ENCODE data around the gene PHF10. TPM values are rescaled to one million over a fixed set of nuclear protein-coding genes. Genes with fewer than 3 reads are reported as not detected.

The PHF10 gene
- total RNA-seq, 1 donor from 2014 or later, result 74.0 TPM

GRCh38 chr6:169657284-169657610 is 67.1 kb downstream of the PHF10 start:
- no peak for DNase-seq (ENCODE audit: low spot score in 2 of 2, unreplicated experiment in 2 of 2)
- Mint-ChIP-seq H3K9me3 (no peaks in the 10 kb centered on the region), H3K4me3 (no peak overlapping the region), H3K4me1 (peaks cover 2% of the 10 kb centered on the region), H3K27me3 (ENCODE audit: low read depth) (no peaks in the 10 kb centered on the region), H3K27ac (no peak overlapping the region), H3K36me3 (peaks cover 19% of the 10 kb centered on the region)
- TF ChIP-seq, protein P1, sequence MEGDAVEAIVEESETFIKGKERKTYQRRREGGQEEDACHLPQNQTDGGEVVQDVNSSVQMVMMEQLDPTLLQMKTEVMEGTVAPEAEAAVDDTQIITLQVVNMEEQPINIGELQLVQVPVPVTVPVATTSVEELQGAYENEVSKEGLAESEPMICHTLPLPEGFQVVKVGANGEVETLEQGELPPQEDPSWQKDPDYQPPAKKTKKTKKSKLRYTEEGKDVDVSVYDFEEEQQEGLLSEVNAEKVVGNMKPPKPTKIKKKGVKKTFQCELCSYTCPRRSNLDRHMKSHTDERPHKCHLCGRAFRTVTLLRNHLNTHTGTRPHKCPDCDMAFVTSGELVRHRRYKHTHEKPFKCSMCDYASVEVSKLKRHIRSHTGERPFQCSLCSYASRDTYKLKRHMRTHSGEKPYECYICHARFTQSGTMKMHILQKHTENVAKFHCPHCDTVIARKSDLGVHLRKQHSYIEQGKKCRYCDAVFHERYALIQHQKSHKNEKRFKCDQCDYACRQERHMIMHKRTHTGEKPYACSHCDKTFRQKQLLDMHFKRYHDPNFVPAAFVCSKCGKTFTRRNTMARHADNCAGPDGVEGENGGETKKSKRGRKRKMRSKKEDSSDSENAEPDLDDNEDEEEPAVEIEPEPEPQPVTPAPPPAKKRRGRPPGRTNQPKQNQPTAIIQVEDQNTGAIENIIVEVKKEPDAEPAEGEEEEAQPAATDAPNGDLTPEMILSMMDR (IDR thresholded peaks at IDR 0.05; ENCODE audit: unreplicated experiment), result no peak

DNA sequence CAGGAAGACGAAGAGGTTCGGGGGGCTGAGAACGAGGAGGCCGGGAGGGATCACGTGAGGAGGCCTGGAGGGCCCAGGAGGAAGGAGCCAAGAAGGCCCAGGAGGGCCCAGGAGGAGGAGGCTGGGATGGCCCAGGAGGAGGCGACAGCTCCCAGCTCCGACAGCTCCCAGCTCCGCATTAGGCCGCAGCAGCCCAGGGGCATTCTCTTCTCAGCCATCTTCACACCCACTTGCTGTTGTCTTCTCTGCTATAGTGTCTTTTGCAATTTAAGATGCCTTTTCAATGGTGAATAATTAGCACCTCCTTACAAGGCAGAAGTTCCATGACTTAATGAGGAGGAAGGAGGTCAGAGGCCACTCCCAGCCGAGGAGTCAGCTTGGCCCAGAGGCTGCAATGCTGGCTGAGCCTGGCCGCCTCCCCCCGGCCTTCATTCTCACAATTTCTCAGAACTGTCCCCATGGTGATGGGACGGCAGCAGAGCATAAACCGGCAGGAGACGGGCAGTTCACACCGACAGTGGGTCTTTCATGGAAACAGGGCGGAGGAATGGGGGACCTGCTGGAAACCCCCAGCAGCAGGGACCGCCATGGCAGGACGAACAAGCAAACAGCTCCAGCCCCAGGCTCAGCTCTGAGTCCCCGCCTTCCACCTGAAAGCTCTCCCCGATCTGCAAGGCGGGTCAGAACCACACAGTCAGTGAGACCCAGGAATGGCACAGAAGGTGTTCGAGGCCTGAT is 67.6 kb downstream of the PHF10 start:
- DNase-seq (ENCODE audit: low spot score in 2 of 2, unreplicated experiment in 2 of 2), result no peak
- TF ChIP-seq, protein P1 (IDR thresholded peaks at IDR 0.05; ENCODE audit: unreplicated experiment), result no peak
- Mint-ChIP-seq H3K4me3 (no peak overlapping the region), H3K36me3 (peaks cover 20% of the 10 kb centered on the region), H3K27ac (no peak overlapping the region), H3K4me1 (peaks cover 2% of the 10 kb centered on the region), H3K9me3 (no peaks in the 10 kb centered on the region), H3K27me3 (ENCODE audit: low read depth) (no peaks in the 10 kb centered on the region)

- no peaks in the 10 kb centered on the region for H3K27me3 Mint-ChIP-seq (ENCODE audit: low read depth)
- H3K4me1 Mint-ChIP-seq, result peaks cover 2% of the 10 kb centered on the region
- H3K36me3 Mint-ChIP-seq, result peaks cover 20% of the 10 kb centered on the region
- peak in 1 of 2 experiments; percentile 60 for DNase-seq (ENCODE audit: low spot score in 2 of 2, unreplicated experiment in 2 of 2)
- peak overlapping the region; percentile 66 for H3K27ac Mint-ChIP-seq
- H3K4me3 Mint-ChIP-seq, result peak overlapping the region; percentile 78
- TF ChIP-seq, protein P1 (IDR thresholded peaks at IDR 0.05; ENCODE audit: unreplicated experiment), result no peak
- no peaks in the 10 kb centered on the region for H3K9me3 Mint-ChIP-seq
Observed at GRCh38 chr6:169654598-169655391, 69.5 kb downstream of the PHF10 start.

Other genes starting within 250 kb of the PHF10 start
- 114 to 128 TPM (median 116 TPM) in 3 replicates for gene WDR27, start 22.5 kb downstream of the PHF10 start, total RNA-seq
- 35.5 to 36.6 TPM (median 35.8 TPM) in 3 replicates for gene C6orf120, start 22.4 kb downstream of the PHF10 start, total RNA-seq
- gene DYNLT2, start 27.1 kb upstream of the PHF10 start, total RNA-seq, result 1.7 to 2.7 TPM (median 2.4 TPM) in 3 replicates
- gene ERMARD, start 27.1 kb upstream of the PHF10 start, total RNA-seq, result 44.1 to 46.7 TPM (median 45.6 TPM) in 3 replicates

All from mesothelial cell of epicardium (in vitro differentiated cells).